Effector memory CD4-positive, alpha-beta T cell (primary cell): ENCODE measurements around the gene BIN2.
"Not testable (repeated sequence)": the region's sequence is repeated elsewhere in the genome, so short reads cannot be mapped to it uniquely, and the experiment has no call there.

Experiments
- DNase-seq, 3 donors: peaks; one replicate each; pipeline ENCODE4 v3.0.0-alpha.2; 2020
- H3K27ac ChIP-seq: 2 replicates; pipeline ENCODE4 v1.7.0; 2013; ENCODE audit warnings: mild to moderate bottlenecking, low read length, moderate library complexity; ENCODE audit not compliant: insufficient read depth, poor library complexity, severe bottlenecking
- H3K27me3 ChIP-seq: replicated peaks from 2 replicates; pipeline ENCODE4 v1.7.0; 2013; ENCODE audit warnings: mild to moderate bottlenecking, low read length; ENCODE audit not compliant: insufficient read depth, control insufficient read depth, poor library complexity, severe bottlenecking
- H3K36me3 ChIP-seq: 2 replicates; pipeline ENCODE4 v1.7.0; 2013; ENCODE audit warnings: mild to moderate bottlenecking, low read length, moderate library complexity; ENCODE audit not compliant: control insufficient read depth, insufficient read depth
- H3K4me1 ChIP-seq: 2 replicates; pipeline ENCODE4 v1.7.0; 2013; ENCODE audit warnings: low read length, mild to moderate bottlenecking; ENCODE audit not compliant: control insufficient read depth, insufficient read depth, poor library complexity, severe bottlenecking
- H3K4me3 ChIP-seq: 2 replicates; pipeline ENCODE4 v1.7.0; 2013; ENCODE audit warnings: low read length, low read depth, mild to moderate bottlenecking; ENCODE audit not compliant: insufficient read depth, poor library complexity, severe bottlenecking
- H3K9me3 ChIP-seq: 2 replicates; pipeline ENCODE4 v1.7.0; 2013; ENCODE audit warnings: mild to moderate bottlenecking, low read length, moderate library complexity; ENCODE audit not compliant: control insufficient read depth

The BIN2 gene

GRCh38 chr12:51291603-51292513, 32.1 kb downstream of the BIN2 start:
- H3K4me1 ChIP-seq, H3K4me3 ChIP-seq, H3K9me3 ChIP-seq, DNase-seq, H3K27me3 ChIP-seq: not testable (repeated sequence)
- H3K36me3 ChIP-seq = peaks cover 64% of the 10 kb centered on the region
- H3K27ac ChIP-seq = peak overlapping the region; percentile 13

GRCh38 chr12:51285843-51286242, 38.1 kb downstream of the BIN2 start:
- DNase-seq = no peak
- H3K36me3 ChIP-seq = peaks cover 66% of the 10 kb centered on the region

GRCh38 chr12:51281202-51281924, 42.6 kb downstream of the BIN2 start:
- DNase-seq = no peak
- Histone ChIP-seq H3K9me3 (no peaks in the 10 kb centered on the region), H3K36me3 (peaks cover 41% of the 10 kb centered on the region), H3K27ac (no peak overlapping the region), H3K27me3 (no peaks in the 10 kb centered on the region), H3K4me1 (no peaks in the 10 kb centered on the region), H3K4me3 (no peak overlapping the region)

More at GRCh38 chr12:51285843-51286242, 38.1 kb downstream of the BIN2 start:
- Histone ChIP-seq H3K4me1 (no peaks in the 10 kb centered on the region), H3K27me3 (no peaks in the 10 kb centered on the region), H3K27ac (no peak overlapping the region), H3K9me3 (no peaks in the 10 kb centered on the region), H3K4me3 (no peak overlapping the region)

- no peak overlapping the region for H3K4me3 ChIP-seq
- H3K4me1 ChIP-seq = peaks cover 5% of the 10 kb centered on the region
- no peak overlapping the region for H3K27ac ChIP-seq
- H3K36me3 ChIP-seq = no peaks in the 10 kb centered on the region
- no peaks in the 10 kb centered on the region for H3K9me3 ChIP-seq
- no peaks in the 10 kb centered on the region for H3K27me3 ChIP-seq
- DNase-seq = no peak
These were observed 48.9 kb downstream of the BIN2 start for GRCh38 chr12:51275088-51275487.

- not testable (repeated sequence) for H3K4me1 ChIP-seq, H3K27ac ChIP-seq, H3K27me3 ChIP-seq, H3K4me3 ChIP-seq, H3K9me3 ChIP-seq, H3K36me3 ChIP-seq, DNase-seq
These were observed 51.2 kb downstream of the BIN2 start for GRCh38 chr12:51272810-51273209.

GRCh38 chr12:51270951-51271518, 52.9 kb downstream of the BIN2 start:
- no peak for DNase-seq
- H3K27me3 ChIP-seq = no peaks in the 10 kb centered on the region
- peak overlapping the region; percentile 91 for H3K4me3 ChIP-seq
- H3K9me3 ChIP-seq = no peaks in the 10 kb centered on the region
- peaks cover 9% of the 10 kb centered on the region for H3K4me1 ChIP-seq
- H3K27ac ChIP-seq = no peak overlapping the region
- no peaks in the 10 kb centered on the region for H3K36me3 ChIP-seq

- no peak within 1 kb of the TSS for H3K27ac ChIP-seq
- peak within 1 kb of the TSS; percentile 91 for H3K4me3 ChIP-seq
- no peaks in the 10 kb centered on the region for H3K9me3 ChIP-seq
- no peaks in the 10 kb centered on the region for H3K36me3 ChIP-seq
- peak; percentile 23 to 34 (median 29) for DNase-seq
- peaks cover 9% of the 10 kb centered on the region for H3K4me1 ChIP-seq
- no peaks in the 10 kb centered on the region for H3K27me3 ChIP-seq
These were observed 53.7 kb downstream of the BIN2 start, which contains the start of gene SMAGP for GRCh38 chr12:51270067-51270950. TSS of gene SMAGP (minus strand) at chr12:51270415. CDS start at chr12:51269278, 1,137 bp downstream.

- DNase-seq = peak; percentile 25 to 47 (median 40)
- Histone ChIP-seq H3K4me1 (peaks cover 9% of the 10 kb centered on the region), H3K9me3 (no peaks in the 10 kb centered on the region)
These were observed 54.6 kb downstream of the BIN2 start for GRCh38 chr12:51269174-51270066.

More at GRCh38 chr12:51269174-51270066, 54.6 kb downstream of the BIN2 start:
- no peaks in the 10 kb centered on the region for H3K36me3 ChIP-seq
- H3K27ac ChIP-seq = no peak overlapping the region
- no peaks in the 10 kb centered on the region for H3K27me3 ChIP-seq
- peak overlapping the region; percentile 91 for H3K4me3 ChIP-seq
